Activated CD8-positive, alpha-beta memory T cell treated with anti-CD3 and anti-CD28 coated beads, Interleukin-2, amount 50 U/mL, for 48 hours (primary cell): ENCODE results near the gene RBL1.
A peak's percentile ranks its signal among the peaks of the same experiment; 100 is the strongest.

Source experiments
- DNase-seq: peaks from one replicate; pipeline ENCODE4 v3.0.0-alpha.2; 2020

The RBL1 gene

GRCh38 chr20:36950414-36951197, 145.2 kb downstream of the RBL1 start:
- peak; percentile 75 for DNase-seq
